Activated T-cell treated with anti-CD3 and anti-CD28 coated beads for 1 hour (primary cell): ENCODE data around the gene SRRT.

Experiments
- DNase-seq: peaks from one replicate; pipeline ENCODE4 v3.0.0-alpha.2; 2020; ENCODE audit warnings: low read depth

SRRT gene

GRCh38 chr7:100880645-100881044 is 5.7 kb downstream of the SRRT start:
- no peak for DNase-seq

- DNase-seq = no peak
These were observed 6.2 kb downstream of the SRRT start for GRCh38 chr7:100881136-100881535.

- DNase-seq = no peak
These were observed 7.3 kb downstream of the SRRT start for GRCh38 chr7:100882201-100882600.

GRCh38 chr7:100882785-100883526 is 8.1 kb downstream of the SRRT start:
- DNase-seq = no peak

GRCh38 chr7:100884736-100885439 is 10.0 kb downstream of the SRRT start:
- no peak for DNase-seq

GRCh38 chr7:100885440-100886141 is 10.7 kb downstream of the SRRT start:
- no peak for DNase-seq

- DNase-seq = no peak
These were observed 11.4 kb downstream of the SRRT start for GRCh38 chr7:100886142-100886935.

GRCh38 chr7:100886936-100887515 is 12.1 kb downstream of the SRRT start:
- DNase-seq = no peak

GRCh38 chr7:100887516-100888290 is 12.8 kb downstream of the SRRT start:
- no peak for DNase-seq

- no peak for DNase-seq
These were observed 13.5 kb downstream of the SRRT start for GRCh38 chr7:100888291-100888987.

- no peak for DNase-seq
These were observed 14.3 kb downstream of the SRRT start, which contains the start of gene UFSP1 for GRCh38 chr7:100888988-100889750. TSS of gene UFSP1 (minus strand) at chr7:100889715. CDS start at chr7:100889271, 444 bp downstream.

GRCh38 chr7:100890653-100891567 is 16.0 kb downstream of the SRRT start:
- DNase-seq = no peak

- DNase-seq = no peak
These were observed 16.8 kb downstream of the SRRT start for GRCh38 chr7:100891568-100892247.

- no peak for DNase-seq
These were observed 17.7 kb downstream of the SRRT start for GRCh38 chr7:100892364-100893317.

GRCh38 chr7:100893318-100893895 is 18.5 kb downstream of the SRRT start:
- no peak for DNase-seq
